Stomach smooth muscle (tissue), 2 donors: ENCODE results near the gene C1orf21.

ENCODE experiments used
- H3K27ac ChIP-seq: one replicate; pipeline ENCODE4 v1.7.0; 2013; ENCODE audit warnings: mild to moderate bottlenecking, low read length, inconsistent platforms
- H3K27me3 ChIP-seq, 2 donors: one replicate each; pipeline ENCODE4 v1.7.0; 2013; ENCODE audit warnings: low read length in 2 of 2; ENCODE audit not compliant: insufficient read depth in 2 of 2, control insufficient read depth in 1 of 2
- H3K36me3 ChIP-seq, 2 donors: one replicate each; pipeline ENCODE4 v1.7.0; 2013; ENCODE audit warnings: low read length in 2 of 2; ENCODE audit not compliant: control insufficient read depth in 2 of 2, insufficient read depth in 2 of 2
- H3K4me1 ChIP-seq: one replicate; pipeline ENCODE4 v1.7.0; 2013; ENCODE audit warnings: low read length; ENCODE audit not compliant: control insufficient read depth, insufficient read depth
- H3K4me3 ChIP-seq, 2 donors: one replicate each; pipeline ENCODE4 v1.7.0; 2013; ENCODE audit warnings: low read length in 2 of 2
- H3K9ac ChIP-seq, 2 donors: one replicate each; pipeline ENCODE4 v1.7.0; 2013; ENCODE audit warnings: low read length in 2 of 2, mild to moderate bottlenecking in 1 of 2
- H3K9me3 ChIP-seq, 2 donors: one replicate each; pipeline ENCODE4 v1.7.0; 2013; ENCODE audit warnings: low read length in 2 of 2; ENCODE audit not compliant: control insufficient read depth in 2 of 2
- donor health status: healthy.
- donor health status: Pancreatic carcinoma.

Gene C1orf21

GRCh38 chr1:184568148-184568547 lies 181.3 kb downstream of the C1orf21 start:
- Histone ChIP-seq H3K4me1 (no peaks in the 10 kb centered on the region), H3K9ac (no peak overlapping the region), H3K9me3 (no peaks in the 10 kb centered on the region), H3K27me3 (no peaks in the 10 kb centered on the region), H3K36me3 (peaks cover 3 to 7% of the 10 kb centered on the region in 2 donors), H3K27ac (no peak overlapping the region), H3K4me3 (no peak overlapping the region)

DNA sequence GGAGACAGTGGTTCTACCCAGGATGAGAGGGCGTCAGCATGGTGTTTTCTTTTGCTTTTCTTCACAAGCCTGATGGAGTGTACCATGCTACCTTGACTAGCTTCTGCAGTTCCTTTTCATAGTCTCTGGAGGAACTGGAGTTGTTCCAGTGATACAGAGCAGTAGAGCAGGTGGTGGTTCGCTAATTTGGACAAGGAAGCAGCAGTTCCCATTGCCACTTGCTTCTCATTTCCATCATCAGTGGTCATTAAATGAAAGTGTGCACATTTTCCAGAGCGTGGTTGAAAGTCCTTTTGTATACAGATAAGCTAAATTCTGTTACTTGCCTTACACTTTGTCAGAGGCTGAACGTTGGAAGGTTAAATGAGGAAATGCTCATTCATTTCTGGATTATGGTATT lies 182.3 kb downstream of the C1orf21 start:
- peaks cover 3 to 7% of the 10 kb centered on the region in 2 donors for H3K36me3 ChIP-seq
- no peak overlapping the region for H3K27ac ChIP-seq
- H3K4me3 ChIP-seq: no peak overlapping the region
- no peaks in the 10 kb centered on the region for H3K9me3 ChIP-seq
- no peak overlapping the region for H3K9ac ChIP-seq
- no peaks in the 10 kb centered on the region for H3K4me1 ChIP-seq
- H3K27me3 ChIP-seq: no peaks in the 10 kb centered on the region

GRCh38 chr1:184574588-184574987 lies 187.8 kb downstream of the C1orf21 start:
- H3K27me3 ChIP-seq: no peaks in the 10 kb centered on the region
- H3K9me3 ChIP-seq: no peaks in the 10 kb centered on the region
- no peaks in the 10 kb centered on the region for H3K36me3 ChIP-seq
- no peak overlapping the region for H3K9ac ChIP-seq
- H3K4me1 ChIP-seq: no peaks in the 10 kb centered on the region
- no peak overlapping the region for H3K4me3 ChIP-seq
- no peak overlapping the region for H3K27ac ChIP-seq

DNA sequence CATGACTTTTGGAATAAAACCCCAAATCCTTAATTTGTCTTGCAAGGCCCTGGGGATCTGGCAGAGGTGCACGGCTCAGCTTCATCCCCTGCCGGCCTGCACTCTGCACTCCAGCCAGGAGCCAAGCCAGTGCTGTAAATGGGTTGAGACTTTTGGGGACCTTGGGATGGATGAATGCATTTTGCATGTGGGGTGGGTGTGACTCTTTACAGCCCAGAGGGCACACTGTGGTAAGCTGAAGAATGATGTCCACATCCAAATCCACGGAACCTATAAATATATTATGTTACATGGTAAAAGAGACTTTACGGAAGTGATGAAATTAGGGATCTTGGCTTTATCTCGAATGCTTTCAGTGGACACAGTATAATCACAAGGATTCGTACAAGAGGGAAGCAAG lies 190.0 kb downstream of the C1orf21 start:
- Histone ChIP-seq H3K9ac (no peak overlapping the region), H3K36me3 (no peaks in the 10 kb centered on the region), H3K4me1 (no peaks in the 10 kb centered on the region), H3K27ac (no peak overlapping the region), H3K27me3 (no peaks in the 10 kb centered on the region), H3K9me3 (no peaks in the 10 kb centered on the region), H3K4me3 (no peak overlapping the region)

DNA sequence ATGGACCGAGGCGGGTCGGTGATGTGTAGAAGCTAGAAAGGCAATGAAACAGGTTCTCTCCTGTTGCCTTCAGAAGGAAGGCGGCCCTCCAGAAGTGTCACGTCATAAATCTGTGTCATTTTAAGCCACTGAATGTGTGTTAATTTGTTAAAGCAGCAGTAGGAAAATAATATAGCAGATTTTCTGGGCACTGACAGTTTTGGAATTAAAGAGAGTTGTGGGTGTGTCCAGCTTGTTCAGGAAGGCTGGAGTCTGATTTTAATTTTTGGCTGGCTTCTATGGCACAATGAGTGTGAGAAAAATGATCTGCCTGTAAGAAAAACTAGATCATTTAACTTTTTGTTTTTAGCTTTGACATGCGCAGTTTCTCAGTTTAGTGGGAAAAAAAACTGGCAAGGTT lies 190.5 kb downstream of the C1orf21 start:
- H3K27ac ChIP-seq: no peak overlapping the region
- H3K27me3 ChIP-seq: no peaks in the 10 kb centered on the region
- no peaks in the 10 kb centered on the region for H3K36me3 ChIP-seq
- no peak overlapping the region for H3K4me3 ChIP-seq
- H3K9ac ChIP-seq: no peak overlapping the region
- no peaks in the 10 kb centered on the region for H3K4me1 ChIP-seq
- H3K9me3 ChIP-seq: no peaks in the 10 kb centered on the region

DNA sequence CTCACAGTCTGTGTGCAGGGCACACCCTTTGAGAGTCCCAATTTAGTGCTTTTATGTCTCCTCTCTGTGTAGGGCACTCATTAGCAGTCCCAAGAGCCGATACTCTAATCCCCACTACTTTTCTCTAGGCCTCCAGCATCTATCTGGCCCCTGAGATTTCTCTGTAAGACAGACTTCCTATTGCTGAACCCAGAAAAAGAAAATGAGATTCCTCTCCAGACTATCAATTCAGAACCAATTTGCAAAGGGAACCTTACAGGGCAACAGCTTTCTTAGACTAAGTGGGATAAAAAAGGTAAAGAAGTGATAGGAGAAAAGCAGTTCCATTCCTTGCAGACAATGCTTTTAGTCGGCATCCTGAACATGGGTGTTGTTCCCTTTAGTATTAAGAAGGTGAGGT lies 195.6 kb downstream of the C1orf21 start:
- Histone ChIP-seq H3K4me1 (no peaks in the 10 kb centered on the region), H3K4me3 (no peak overlapping the region), H3K27ac (no peak overlapping the region), H3K36me3 (no peaks in the 10 kb centered on the region), H3K9me3 (no peaks in the 10 kb centered on the region), H3K27me3 (no peaks in the 10 kb centered on the region), H3K9ac (no peak overlapping the region)

DNA sequence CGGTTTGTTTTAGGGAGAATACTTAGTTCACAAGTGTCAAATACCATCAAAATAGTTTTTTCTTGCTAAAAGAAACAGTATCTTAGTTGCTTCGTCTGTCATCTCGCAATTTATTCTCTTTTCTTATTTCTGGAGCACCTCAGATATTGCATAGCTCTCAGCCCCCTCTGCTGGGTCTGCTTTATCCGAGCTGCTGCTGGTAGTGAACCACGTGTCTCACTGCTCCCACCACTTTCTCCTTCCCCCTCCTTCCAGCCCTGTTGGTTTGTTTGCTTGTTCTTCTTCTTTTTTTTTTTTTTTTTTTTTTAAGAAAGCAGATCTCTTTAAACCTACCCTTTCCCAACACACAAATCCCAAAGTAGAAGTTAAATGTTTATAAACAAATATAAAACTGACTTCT lies 197.0 kb downstream of the C1orf21 start:
- Histone ChIP-seq H3K4me1 (no peaks in the 10 kb centered on the region), H3K27ac (no peak overlapping the region), H3K9ac (no peak overlapping the region), H3K36me3 (no peaks in the 10 kb centered on the region), H3K9me3 (no peaks in the 10 kb centered on the region), H3K4me3 (no peak overlapping the region), H3K27me3 (no peaks in the 10 kb centered on the region)

- Histone ChIP-seq H3K27ac (no peak overlapping the region), H3K36me3 (peaks cover 0 to 4% of the 10 kb centered on the region in 2 donors), H3K27me3 (no peaks in the 10 kb centered on the region), H3K4me1 (no peaks in the 10 kb centered on the region), H3K9me3 (no peaks in the 10 kb centered on the region), H3K4me3 (no peak overlapping the region), H3K9ac (no peak overlapping the region)
Measured at GRCh38 chr1:184588701-184589100, 201.9 kb downstream of the C1orf21 start.

- Histone ChIP-seq H3K27me3 (no peaks in the 10 kb centered on the region), H3K4me1 (no peaks in the 10 kb centered on the region), H3K36me3 (peaks cover 0 to 4% of the 10 kb centered on the region in 2 donors), H3K9me3 (no peaks in the 10 kb centered on the region), H3K4me3 (no peak overlapping the region), H3K27ac (no peak overlapping the region), H3K9ac (no peak overlapping the region)
Measured at GRCh38 chr1:184590163-184590750, 203.4 kb downstream of the C1orf21 start.

- Histone ChIP-seq H3K4me1 (no peaks in the 10 kb centered on the region), H3K27me3 (no peaks in the 10 kb centered on the region), H3K27ac (no peak overlapping the region), H3K9ac (no peak overlapping the region), H3K36me3 (peaks cover 0 to 4% of the 10 kb centered on the region in 2 donors), H3K9me3 (no peaks in the 10 kb centered on the region), H3K4me3 (no peak overlapping the region)
Measured at GRCh38 chr1:184593597-184593996, 206.8 kb downstream of the C1orf21 start.

DNA sequence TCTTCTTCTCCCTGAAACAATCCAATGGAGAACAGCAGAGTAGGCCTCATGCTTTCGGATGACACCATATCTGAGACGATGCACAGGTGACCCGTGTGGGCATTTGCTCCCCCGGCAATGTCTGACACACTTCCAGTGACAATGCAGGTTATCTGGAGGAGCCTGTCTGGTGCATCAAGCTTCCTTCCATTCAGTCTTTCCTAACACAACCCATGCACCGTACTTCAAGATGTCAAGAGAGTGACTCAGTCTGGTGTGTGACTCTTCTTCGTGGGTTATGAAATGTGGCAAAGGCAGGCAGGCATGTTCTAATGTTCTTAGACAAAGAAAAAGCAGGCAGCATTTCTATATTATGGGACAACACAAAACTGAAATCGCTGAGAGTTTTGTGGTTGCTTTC lies 208.8 kb downstream of the C1orf21 start:
- no peaks in the 10 kb centered on the region for H3K4me1 ChIP-seq
- no peak overlapping the region for H3K27ac ChIP-seq
- no peaks in the 10 kb centered on the region for H3K27me3 ChIP-seq
- no peaks in the 10 kb centered on the region for H3K9me3 ChIP-seq
- no peak overlapping the region for H3K9ac ChIP-seq
- no peak overlapping the region for H3K4me3 ChIP-seq
- H3K36me3 ChIP-seq: peaks cover 0 to 4% of the 10 kb centered on the region in 2 donors
